Measurements from ENCODE around the gene MTCL1.
"Not testable (repeated sequence)": the region's sequence is repeated elsewhere in the genome, so short reads cannot be mapped to it uniquely, and the experiment has no call there.

The MTCL1 gene

GRCh38 chr18:8745355-8746014 is 40.1 kb downstream of the MTCL1 start:
- DNase-seq, result peak; percentile 78

GRCh38 chr18:8747440-8747937 is 42.1 kb downstream of the MTCL1 start:
- peak; percentile 99 for DNase-seq

GRCh38 chr18:8749492-8749891 is 44.1 kb downstream of the MTCL1 start:
- no peak for DNase-seq

GRCh38 chr18:8750954-8751415 is 45.6 kb downstream of the MTCL1 start:
- DNase-seq, result peak; percentile 88

GRCh38 chr18:8751692-8752091 is 46.3 kb downstream of the MTCL1 start:
- DNase-seq, result no peak

- DNase-seq, result peak; percentile 59
Observed at GRCh38 chr18:8752329-8752728, 47.0 kb downstream of the MTCL1 start.

- peak; percentile 90 for DNase-seq
Observed at GRCh38 chr18:8754995-8755960, 49.9 kb downstream of the MTCL1 start.

GRCh38 chr18:8756571-8756970 is 51.2 kb downstream of the MTCL1 start:
- peak; percentile 38 for DNase-seq

GRCh38 chr18:8757396-8757997 is 52.1 kb downstream of the MTCL1 start:
- no peak for DNase-seq

- no peak for DNase-seq
Observed at GRCh38 chr18:8758466-8758865, 53.1 kb downstream of the MTCL1 start.

GRCh38 chr18:8760984-8761383 is 55.6 kb downstream of the MTCL1 start:
- DNase-seq, result no peak

- not testable (repeated sequence) for DNase-seq
Observed at GRCh38 chr18:8761535-8761934, 56.2 kb downstream of the MTCL1 start.

GRCh38 chr18:8762968-8763367 is 57.6 kb downstream of the MTCL1 start:
- no peak for DNase-seq

- peak; percentile 18 for DNase-seq
Observed at GRCh38 chr18:8763611-8764010, 58.3 kb downstream of the MTCL1 start.

GRCh38 chr18:8765783-8766463 is 60.6 kb downstream of the MTCL1 start:
- peak; percentile 87 for DNase-seq

- no peak for DNase-seq
Observed at GRCh38 chr18:8766559-8767293, 61.4 kb downstream of the MTCL1 start.

GRCh38 chr18:8767340-8767739 is 62.0 kb downstream of the MTCL1 start:
- no peak for DNase-seq

- DNase-seq, result no peak
Observed at GRCh38 chr18:8769509-8770095, 64.2 kb downstream of the MTCL1 start.

- DNase-seq, result no peak
Observed at GRCh38 chr18:8770657-8771056, 65.3 kb downstream of the MTCL1 start.

- peak; percentile 75 for DNase-seq
Observed at GRCh38 chr18:8771930-8772329, 66.6 kb downstream of the MTCL1 start.

- no peak for DNase-seq
Observed at GRCh38 chr18:8773980-8774379, 68.6 kb downstream of the MTCL1 start.

Data from fibroblast of upper back skin (primary cell).